22Rv1 (cell line): Measurements from ENCODE around the gene ITPKB.

Experiments used
- CTCF ChIP-seq: fragments of 450-650 bp; IDR thresholded peaks from 2 replicates; pipeline ENCODE4 v1.5.1; 2017; ENCODE audit warnings: mild to moderate bottlenecking
- ZFX ChIP-seq: fragments of 450-650 bp; IDR thresholded peaks from 2 replicates; pipeline ENCODE4 v1.6.1; 2017; ENCODE audit warnings: antibody characterized with exemption, borderline replicate concordance

DNA sequence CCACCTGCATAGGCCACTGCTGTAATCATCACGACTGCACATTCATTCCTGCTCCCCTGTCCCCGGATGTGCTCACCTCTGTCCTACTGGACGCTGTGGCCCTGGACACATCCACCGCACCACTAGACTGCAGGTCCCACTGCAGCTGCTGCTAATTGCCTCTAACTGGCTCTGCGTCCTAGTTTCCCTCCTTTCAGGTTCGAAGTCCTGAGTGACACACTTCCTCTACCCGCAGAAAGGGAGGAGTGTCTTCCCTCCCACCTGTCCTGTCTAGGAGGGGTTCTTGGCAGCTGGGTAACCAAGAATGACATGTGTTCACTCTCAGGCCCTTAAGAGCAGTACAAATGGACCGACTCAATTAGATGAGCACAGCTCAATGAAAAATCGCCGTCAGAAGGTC lies 40.5 kb upstream of the ITPKB start:
- TF ChIP-seq CTCF (no peak), ZFX (no peak)
